Measurements from ENCODE around the gene ADAM19.
"Not testable (repeated sequence)": the region's sequence is repeated elsewhere in the genome, so short reads cannot be mapped to it uniquely, and the experiment has no call there.

ADAM19 gene

DNA sequence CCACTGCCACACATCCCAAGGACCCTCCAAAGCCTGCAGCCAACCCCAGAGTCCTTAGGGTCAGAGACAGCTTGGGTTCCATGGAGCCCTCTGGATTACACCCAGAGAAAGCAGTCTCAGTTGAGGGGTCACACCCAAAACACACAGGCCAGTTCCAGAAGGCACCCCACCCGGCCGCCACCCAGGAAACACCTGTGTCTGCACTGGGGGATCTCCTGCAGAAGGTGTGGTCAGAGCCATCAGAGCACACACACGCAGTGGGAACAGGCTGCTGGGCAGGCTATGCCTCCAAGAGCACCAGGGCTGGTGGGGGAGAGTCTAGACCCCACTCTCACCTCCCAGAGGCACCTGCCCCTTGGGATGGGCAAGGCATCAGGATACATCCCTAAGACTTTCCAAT is 88.2 kb downstream of the ADAM19 start:
- no peak for DNase-seq (ENCODE audit: low read depth in 1 of 2, low spot score in 1 of 2)

DNA sequence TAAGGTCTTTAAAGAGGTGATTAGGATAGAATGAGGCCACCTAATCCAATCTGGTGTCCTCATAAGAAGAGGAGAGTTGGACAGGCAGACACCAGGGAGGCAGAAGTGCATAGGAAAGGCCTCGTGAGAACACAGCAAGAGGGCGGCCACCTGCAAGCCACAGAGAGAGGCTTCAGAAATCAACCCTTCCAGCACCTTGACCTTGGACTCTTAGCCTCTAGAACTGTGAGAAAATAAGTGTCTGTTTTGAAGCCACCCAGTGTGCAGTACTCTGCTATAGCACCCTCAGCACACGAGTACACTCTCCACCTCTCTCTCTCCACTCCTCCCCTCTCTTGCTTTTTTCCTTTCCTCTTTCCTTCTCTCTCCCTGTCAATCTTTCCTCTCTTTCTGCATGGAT is 88.7 kb downstream of the ADAM19 start:
- DNase-seq (ENCODE audit: low read depth in 1 of 2, low spot score in 1 of 2), result no peak

DNA sequence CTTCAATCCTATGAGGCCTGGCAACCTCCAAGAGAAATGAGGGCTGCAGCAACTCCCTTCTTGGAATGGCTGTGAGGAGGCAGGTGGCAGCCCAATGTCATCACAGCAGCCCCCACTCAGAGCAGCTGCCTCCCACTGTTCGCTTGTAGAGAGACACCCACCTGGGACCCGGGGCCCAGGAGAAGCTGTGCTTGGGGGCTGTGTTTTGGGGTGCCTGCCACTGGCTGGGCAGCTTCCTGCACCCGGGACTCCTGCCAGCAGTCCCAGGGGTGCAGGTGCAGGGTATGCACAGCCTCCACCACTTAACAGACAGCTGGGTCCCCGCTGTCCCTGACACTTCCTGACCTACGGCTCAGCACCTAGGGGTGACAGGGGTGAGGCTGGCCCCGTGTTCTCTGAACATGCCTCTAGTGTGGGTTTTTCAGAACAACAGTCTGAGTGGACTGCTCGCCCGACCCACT is 89.3 kb downstream of the ADAM19 start:
- DNase-seq (ENCODE audit: low read depth in 1 of 2, low spot score in 1 of 2), result no peak

DNA sequence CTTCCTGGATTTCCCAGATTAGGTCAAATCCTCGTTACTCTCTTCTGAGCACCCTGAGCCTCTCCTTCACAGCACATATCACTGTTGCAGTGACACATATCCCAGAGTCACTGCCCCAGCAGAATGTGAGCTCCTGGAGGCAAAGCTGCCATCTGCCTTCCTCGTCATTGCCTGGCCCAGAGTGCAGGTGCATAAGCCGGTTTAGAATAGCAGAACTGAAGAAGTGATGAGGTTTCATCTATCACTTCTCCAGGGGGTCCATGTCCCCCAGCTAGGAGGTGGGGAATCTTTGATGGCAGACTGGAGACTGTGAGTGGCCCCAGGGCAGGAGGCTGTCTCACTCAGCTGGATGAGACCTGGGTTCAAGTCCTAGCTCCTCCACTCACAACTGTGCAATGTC is 89.8 kb downstream of the ADAM19 start:
- no peak for DNase-seq (ENCODE audit: low read depth in 1 of 2, low spot score in 1 of 2)

DNA sequence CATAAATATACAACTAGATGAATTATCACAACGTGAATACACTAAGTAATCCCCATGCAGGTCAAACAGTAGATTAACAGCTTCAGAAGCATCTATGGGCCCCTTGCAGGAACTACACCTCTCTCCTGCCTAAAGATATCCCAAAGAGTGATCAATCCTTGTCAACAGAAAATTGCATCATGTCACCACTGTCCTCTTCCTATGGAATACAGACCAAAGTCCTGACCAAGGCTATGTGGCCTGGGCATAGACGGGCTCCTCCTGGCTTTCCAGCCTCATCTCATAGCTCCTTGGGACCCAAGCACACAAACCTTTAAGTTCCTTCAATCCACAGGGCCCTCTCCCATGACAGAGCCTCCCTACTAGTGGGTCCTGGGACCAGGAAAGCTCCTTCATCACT is 90.2 kb downstream of the ADAM19 start:
- no peak for DNase-seq (ENCODE audit: low read depth in 1 of 2, low spot score in 1 of 2)

DNA sequence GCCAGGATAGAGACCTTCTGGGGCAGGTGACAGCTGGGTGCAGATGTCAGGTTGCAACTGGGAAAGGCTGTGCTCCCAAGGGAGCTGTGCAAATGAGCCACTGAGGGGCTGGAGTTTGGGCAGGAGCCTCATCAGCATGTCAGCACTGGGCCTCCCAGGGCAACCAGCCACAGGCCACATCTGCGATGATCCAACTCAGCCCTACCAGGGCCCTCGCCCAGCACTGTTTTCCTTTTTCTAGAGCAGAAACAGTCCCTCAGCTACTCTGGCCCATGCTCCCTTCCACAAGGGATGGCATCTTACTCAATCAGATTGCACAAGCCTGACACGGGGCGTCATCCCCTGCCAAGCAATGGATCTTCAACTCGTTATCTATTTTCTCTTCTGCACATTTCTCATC is 90.8 kb downstream of the ADAM19 start:
- no peak for DNase-seq (ENCODE audit: low read depth in 1 of 2, low spot score in 1 of 2)

DNA sequence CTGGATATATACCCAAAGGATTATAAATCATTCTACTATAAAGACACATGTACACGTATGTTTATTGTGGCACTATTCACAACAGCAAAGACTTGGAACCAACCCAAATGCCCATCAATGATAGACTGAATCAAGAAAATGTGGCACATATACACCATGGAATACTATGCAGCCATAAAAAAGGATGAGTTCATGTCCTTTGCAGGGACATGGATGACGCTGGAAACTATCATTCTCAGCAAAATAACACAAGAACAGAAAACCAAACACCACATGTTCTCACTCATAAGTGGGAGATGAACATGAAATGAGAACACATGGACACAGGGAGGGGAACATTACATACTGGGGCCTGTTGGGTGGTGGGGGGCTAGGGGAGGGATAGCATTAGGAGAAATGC is 92.9 kb downstream of the ADAM19 start:
- not testable (repeated sequence) for DNase-seq (ENCODE audit: low read depth in 1 of 2, low spot score in 1 of 2)

DNA sequence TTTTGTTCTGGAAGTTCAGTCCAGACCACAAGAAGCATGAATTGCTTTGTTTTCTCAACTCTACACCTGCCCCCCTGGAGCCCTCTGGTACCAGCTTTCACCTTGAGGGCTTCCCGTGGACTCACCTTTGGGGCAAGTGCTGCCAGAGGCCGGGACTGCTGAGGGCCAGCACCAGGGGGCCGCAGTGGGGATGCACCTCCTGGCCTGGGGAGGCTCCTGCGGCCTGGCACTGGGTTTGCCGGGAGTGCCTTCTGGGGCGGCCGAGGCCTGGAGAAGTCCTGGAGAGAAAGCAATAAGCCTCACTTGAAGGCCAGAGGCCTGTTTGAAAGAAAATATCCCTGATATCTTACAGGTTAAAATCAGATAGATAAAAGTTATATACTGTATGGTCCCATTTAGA is 93.9 kb downstream of the ADAM19 start:
- DNase-seq (ENCODE audit: low read depth in 1 of 2, low spot score in 1 of 2), result no peak

DNA sequence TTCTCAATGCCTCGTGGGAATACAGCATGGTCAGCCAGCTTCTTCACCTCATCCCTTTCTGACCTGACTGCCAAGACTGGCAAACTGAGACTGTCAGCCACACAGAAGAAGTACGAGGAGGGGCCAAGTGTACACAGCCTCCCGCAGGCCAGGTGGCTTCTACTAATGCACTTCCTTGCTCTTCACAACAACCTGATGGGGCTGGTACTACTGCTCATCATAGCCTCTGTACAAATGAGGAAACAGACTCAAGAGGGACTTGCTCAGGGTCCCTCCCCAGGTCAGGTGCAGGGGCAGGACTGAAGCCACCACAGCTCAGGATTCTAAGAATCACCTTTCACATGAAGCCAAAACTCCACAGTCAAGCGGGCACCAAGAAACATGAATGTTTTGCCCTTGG is 94.3 kb downstream of the ADAM19 start:
- no peak for DNase-seq (ENCODE audit: low read depth in 1 of 2, low spot score in 1 of 2)

DNA sequence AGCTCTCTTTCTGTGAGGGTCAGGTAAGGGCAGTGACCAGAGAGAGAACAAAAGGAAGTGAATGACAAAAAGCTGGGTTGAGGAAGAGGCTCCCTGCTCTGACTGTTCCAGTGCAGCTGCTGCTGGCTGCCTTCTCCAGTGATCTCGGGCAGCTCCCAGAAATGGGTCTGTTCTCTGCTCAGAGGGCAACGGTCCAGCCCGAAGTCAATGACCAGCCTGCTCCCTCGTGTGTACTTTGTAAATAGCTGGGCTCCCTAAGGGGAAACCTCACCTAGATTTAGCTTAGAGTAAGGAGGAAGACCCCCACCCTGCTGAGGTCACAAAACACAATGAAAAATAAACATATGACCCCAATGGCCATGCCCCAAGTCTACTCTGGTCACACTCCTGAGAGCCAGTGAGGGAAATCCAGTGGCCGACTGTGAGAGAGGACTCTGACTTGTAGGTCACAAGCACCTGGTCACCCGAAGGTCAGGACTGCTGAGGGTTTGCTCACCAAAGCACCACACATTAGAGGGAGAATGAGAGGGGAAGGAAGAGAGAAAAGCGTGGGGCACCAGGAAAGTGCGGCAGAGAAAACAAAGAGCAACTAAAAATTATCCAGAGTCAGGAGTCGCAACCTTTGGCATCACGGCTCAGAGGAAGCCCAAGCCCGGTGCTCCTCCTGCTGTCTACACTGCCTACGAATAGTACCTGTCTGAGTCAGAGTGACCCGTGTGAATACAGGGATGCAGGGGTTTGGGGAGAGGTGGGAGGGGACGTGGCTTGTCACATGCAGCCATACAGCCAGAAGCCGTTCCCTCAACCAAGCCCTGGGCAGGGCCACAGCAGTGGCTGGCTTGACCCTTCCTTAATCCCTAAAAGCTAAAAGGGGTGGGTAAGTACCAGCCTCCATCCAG is 95.7 kb downstream of the ADAM19 start:
- DNase-seq (ENCODE audit: low read depth in 1 of 2, low spot score in 1 of 2), result no peak

DNA sequence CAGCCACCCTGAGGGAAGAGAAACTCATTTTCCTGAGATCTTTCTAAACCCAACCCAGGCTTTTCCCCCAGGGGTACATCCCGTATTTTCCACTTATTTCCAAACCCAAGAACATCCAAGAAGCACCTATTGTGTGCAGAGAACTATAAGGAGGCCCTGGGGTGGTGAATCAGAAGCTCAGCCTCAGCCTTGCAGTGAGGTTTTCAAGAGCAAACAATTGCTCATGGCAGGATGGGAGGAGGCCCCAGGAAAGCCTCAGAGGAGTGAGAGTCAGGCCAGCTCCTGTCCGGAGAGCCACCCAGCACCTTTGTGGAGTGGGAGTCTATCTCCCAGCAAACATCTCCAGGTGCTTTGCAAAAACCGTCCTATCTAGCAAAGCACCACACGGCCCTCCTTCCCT is 96.4 kb downstream of the ADAM19 start:
- no peak for DNase-seq (ENCODE audit: low read depth in 1 of 2, low spot score in 1 of 2)

DNA sequence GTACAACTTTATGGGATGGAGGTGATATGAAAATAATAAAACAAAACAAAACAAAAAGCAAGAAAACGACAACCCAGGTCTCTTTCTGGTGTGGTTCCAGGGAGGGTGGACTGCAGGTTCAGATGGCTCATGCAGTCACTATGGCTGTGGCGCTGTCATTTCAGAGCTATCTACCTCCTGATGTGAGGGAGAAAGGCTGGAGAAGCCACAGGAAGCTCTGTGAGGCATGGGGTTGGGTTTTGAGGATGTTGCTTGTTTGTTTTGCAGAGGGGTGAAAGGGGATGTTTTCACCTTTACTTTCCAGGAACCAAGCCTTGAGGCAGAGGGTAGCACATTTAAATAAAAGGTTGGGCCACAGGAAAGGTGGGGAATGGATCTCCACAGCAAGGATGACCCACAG is 96.8 kb downstream of the ADAM19 start:
- DNase-seq (ENCODE audit: low read depth in 1 of 2, low spot score in 1 of 2), result no peak

DNA sequence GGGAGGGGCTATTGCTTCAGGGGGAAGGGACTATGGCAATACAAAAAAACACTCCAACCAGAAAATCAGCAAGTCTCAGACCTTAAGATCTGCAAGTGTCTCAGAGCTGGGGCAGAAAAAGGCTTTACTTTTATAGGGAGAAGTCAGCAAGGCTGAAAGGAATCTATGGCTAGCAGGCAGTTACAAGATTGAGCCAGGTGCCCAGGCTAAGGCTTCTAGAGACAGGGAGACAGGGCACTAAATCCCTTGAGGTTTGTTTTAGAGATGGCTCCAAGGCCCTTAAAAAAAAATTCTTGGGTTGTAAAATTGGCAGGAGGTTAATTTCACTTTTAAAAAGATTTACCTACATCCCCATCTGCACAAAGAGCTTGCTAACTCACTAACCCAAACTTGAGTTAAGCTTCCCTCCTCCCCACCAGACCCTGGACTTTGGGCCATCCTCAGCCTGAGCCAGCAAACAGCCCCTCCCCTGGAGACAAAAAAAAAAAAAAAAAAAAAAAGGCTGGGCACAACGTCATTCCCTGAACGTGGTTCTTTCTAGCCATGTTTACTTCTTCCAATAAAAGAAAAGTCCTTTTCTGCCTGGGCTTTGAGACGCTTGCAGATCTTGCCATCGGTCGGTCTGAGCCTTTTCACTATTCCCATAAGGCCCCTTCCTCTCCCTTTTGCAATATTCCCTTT is 97.6 kb downstream of the ADAM19 start:
- no peak for DNase-seq (ENCODE audit: low read depth in 1 of 2, low spot score in 1 of 2)

DNA sequence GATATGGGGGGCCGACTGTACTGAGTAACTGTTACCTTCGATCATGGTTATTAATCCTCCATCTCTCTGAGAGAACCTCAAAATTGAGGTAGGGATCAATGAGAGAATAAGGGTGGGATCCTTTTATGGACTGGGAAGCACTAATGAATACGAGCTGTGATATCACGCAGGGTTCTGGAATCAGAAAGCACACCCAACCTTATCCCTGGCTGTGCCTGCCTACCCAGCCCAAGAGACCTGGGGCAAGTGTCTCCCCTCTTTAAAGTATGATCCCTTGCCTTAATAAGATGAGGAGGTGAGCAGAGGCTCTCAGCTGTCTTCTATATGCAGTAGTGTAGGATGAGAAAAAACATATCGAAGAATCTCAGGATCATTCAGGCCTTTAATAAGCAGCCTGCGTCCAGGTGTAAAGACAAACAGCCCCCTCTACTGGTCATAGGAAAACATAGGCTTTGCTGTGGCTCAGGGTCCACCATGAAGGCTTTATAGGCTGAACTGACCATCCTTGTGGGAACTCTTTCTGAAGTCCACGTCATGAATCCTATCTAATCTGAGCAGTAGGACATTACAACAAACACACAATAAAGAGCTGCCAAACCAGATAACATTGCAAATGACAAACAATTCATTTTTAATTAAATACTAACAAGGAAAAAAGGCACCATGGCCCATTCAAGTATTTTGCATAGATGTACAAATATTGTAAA is 98.7 kb downstream of the ADAM19 start:
- DNase-seq (ENCODE audit: low read depth in 1 of 2, low spot score in 1 of 2), result no peak

DNA sequence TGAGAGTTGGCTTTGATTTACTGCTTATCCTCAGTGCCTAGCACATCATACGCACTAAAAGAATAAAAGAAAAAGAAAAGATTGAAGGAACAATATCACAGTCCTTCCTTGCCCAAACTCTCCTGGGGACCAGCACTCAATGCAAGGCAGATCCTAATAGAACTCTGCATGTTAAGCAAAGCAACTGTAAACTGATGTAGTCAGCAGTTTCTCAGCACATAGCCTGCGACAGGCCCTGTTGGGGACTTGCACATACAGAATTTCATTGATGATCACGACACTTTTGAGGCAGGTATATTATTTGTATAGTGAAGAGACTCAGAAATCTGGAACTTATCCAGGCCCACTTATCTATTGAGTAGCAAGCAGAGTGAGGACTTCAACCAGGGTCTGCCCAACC is 100.1 kb downstream of the ADAM19 start:
- DNase-seq (ENCODE audit: low read depth in 1 of 2, low spot score in 1 of 2), result no peak

DNA sequence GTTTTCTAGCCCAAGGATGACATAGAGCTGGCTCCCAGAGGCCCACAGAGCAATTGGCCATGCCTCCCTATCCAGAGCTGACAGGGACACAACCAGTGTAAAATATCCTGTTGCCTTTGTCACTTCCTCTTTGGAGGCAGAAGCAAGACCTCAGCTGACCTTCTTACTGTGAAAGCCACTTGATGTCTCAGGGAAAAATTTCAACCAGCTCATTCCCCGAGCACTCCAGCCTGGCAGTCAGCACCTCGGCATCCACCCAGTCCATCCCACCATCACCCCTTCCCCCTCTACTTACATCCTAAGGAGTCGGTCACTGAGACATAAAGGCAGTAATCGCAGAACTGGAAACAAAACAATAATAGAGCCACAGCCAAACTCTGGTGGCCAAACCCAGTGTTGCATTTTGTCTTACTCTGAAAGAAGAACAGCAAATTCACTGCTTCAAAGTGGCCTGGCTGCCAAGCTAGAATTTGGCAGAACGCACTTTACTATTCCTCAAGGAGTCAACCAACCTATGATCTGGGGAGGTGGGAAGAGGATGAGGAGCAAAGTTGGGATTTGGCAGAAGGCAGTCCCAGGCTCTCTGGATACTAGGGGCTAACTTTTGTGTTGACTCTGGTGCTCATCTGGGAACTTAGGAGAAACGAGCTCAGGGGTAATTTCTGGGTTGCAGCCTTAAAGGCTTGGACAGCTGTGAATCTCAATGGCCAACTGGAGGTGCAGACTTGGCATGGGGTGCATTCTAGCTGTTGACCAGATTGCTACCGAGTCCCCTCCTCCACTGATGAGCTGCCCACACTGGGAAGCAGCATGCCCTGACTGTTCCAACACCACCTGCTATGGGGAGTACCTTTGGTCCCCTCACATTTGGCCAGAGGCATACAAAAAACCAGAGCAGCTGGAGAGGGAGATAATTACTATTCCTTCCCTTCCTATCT is 101.9 kb downstream of the ADAM19 start:
- DNase-seq (ENCODE audit: low read depth in 1 of 2, low spot score in 1 of 2), result no peak

DNA sequence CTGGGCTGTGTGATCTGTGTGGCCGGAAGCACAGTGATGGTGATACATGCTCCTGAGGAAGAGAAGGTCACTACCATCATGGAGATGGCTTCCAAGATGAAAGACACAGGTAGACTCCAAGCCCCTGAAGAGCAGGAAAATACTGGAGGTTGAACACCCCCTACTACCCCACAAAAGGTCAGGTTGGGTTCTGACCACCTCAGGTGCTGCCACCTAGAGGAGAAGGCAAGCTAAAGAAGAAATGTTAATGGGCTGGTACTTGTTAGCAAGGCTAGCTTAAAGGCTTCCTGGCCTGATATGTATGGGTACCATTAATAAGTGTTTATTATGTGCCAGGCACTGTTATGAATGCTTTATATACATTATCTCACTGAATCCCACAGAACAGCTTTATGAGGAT is 103.9 kb downstream of the ADAM19 start:
- no peak for DNase-seq (ENCODE audit: low read depth in 1 of 2, low spot score in 1 of 2)

DNA sequence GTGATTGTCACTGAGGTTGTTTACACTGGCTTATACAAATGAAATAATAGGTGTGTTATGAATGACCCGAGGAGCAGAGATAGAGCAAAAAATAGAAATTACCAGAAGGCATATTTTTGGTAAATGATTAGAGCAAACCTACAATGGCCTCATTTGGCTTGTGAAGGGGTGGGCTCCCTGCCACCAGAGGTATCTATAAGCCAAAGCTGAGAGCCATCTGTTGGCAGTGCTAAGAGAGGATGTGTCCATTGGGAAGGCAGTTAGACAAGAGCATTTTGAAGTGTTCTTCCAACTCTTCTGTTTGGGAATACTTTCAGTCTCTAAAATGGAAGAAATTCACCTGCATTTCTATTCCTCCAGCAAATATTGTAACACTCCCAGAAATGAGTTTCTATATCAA is 104.9 kb downstream of the ADAM19 start:
- DNase-seq (ENCODE audit: low read depth in 1 of 2, low spot score in 1 of 2), result no peak

DNA sequence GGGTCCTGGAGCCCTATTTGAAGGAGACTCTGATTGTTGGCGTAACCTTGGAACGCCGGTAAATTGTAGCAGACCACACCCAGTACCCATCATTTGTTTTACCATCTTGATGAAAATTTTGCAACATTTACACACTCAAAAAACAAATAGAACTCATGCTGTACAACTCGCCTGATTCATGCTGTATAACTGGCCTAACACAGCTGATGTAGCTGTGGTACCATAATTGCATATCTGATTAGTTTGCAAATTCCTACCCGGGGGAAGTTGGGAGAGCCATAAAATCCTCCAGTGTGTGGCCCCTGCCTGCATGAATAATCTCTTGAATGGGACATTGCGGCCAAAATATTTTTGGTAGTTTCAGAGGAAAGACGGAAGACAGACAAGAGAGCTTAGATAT is 105.9 kb downstream of the ADAM19 start:
- no peak for DNase-seq (ENCODE audit: low read depth in 1 of 2, low spot score in 1 of 2)

DNA sequence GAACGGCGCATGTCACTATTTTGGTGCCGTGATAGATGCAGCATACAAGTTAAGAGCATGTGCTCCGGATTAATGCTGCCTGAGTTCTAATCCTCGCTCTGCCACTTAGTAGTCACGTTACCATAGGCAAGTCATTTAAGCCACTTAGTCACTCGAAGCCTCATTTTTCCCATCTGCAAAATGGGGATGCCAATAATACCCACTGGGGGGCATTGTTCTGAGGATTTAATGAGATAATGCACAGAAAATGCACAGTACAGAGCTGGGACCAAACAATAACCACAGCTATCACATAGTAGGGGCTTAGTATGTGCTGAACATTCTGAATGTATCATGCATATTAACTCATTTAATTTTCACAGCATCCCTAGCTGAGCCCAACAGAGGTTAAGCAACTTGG is 106.5 kb downstream of the ADAM19 start:
- DNase-seq (ENCODE audit: low read depth in 1 of 2, low spot score in 1 of 2), result no peak

Data from activated T-helper 1 cell treated with anti-CD3 and anti-CD28 coated beads, Interleukin-2, amount 50 U/mL, for 16 hours (primary cell).